NCI-H1105 (cell line): ENCODE data around the gene TMEM89.

Experiments used
- DNase-seq: peaks from one replicate; lab custom pipeline; 2025; lab: John Stamatoyannopoulos, UW

The TMEM89 gene

GRCh38 chr3:48621461-48621869 is at the start of gene TMEM89:
TSS of gene TMEM89 (minus strand) at chr3:48621769. CDS start at chr3:48621756, 13 bp downstream.
- no peak for DNase-seq

GRCh38 chr3:48664929-48665328 is 43.4 kb upstream of the TMEM89 start:
- no peak for DNase-seq

GRCh38 chr3:48664313-48664644 is 42.7 kb upstream of the TMEM89 start:
- no peak for DNase-seq

GRCh38 chr3:48663489-48664312 is 42.1 kb upstream of the TMEM89 start:
- peak; percentile 90 for DNase-seq

GRCh38 chr3:48662753-48663488 is 41.4 kb upstream of the TMEM89 start, which contains the start of gene CELSR3:
TSS of gene CELSR3 (minus strand) at chr3:48662886. CDS start at chr3:48662634, 252 bp downstream.
- peak; percentile 69 for DNase-seq

GRCh38 chr3:48662145-48662752 is 40.7 kb upstream of the TMEM89 start:
- DNase-seq: no peak

GRCh38 chr3:48661501-48662144 is 40.1 kb upstream of the TMEM89 start:
- DNase-seq: no peak

- DNase-seq: no peak
Measured at GRCh38 chr3:48660800-48661400, 39.3 kb upstream of the TMEM89 start.

- no peak for DNase-seq
Measured at GRCh38 chr3:48656841-48657281, 35.3 kb upstream of the TMEM89 start.

- DNase-seq: no peak
Measured at GRCh38 chr3:48656061-48656840, 34.7 kb upstream of the TMEM89 start.

- DNase-seq: no peak
Measured at GRCh38 chr3:48655606-48656005, 34.0 kb upstream of the TMEM89 start.

GRCh38 chr3:48655063-48655462 is 33.5 kb upstream of the TMEM89 start:
- no peak for DNase-seq

- DNase-seq: no peak
Measured at GRCh38 chr3:48652923-48653715, 31.6 kb upstream of the TMEM89 start.

GRCh38 chr3:48651771-48652170 is 30.2 kb upstream of the TMEM89 start:
- DNase-seq: no peak

GRCh38 chr3:48650723-48651122 is 29.2 kb upstream of the TMEM89 start:
- DNase-seq: no peak

- DNase-seq: no peak
Measured at GRCh38 chr3:48648188-48648850, 26.8 kb upstream of the TMEM89 start.

- DNase-seq: no peak
Measured at GRCh38 chr3:48647714-48648113, 26.1 kb upstream of the TMEM89 start.

- no peak for DNase-seq
Measured at GRCh38 chr3:48644898-48645760, 23.6 kb upstream of the TMEM89 start.

GRCh38 chr3:48642605-48643004 is 21.0 kb upstream of the TMEM89 start:
- DNase-seq: no peak
